Measurements from ENCODE around the gene DNAH2. TPM values are rescaled to one million over a fixed set of nuclear protein-coding genes. Genes with fewer than 3 reads are reported as not detected.

The DNAH2 gene
- total and polyA plus RNA-seq, 2 of the 8 experiments (the other 6 are each of a cell fraction or from before 2014, with no cell fraction given): 0.13 to 0.18 TPM

DNA sequence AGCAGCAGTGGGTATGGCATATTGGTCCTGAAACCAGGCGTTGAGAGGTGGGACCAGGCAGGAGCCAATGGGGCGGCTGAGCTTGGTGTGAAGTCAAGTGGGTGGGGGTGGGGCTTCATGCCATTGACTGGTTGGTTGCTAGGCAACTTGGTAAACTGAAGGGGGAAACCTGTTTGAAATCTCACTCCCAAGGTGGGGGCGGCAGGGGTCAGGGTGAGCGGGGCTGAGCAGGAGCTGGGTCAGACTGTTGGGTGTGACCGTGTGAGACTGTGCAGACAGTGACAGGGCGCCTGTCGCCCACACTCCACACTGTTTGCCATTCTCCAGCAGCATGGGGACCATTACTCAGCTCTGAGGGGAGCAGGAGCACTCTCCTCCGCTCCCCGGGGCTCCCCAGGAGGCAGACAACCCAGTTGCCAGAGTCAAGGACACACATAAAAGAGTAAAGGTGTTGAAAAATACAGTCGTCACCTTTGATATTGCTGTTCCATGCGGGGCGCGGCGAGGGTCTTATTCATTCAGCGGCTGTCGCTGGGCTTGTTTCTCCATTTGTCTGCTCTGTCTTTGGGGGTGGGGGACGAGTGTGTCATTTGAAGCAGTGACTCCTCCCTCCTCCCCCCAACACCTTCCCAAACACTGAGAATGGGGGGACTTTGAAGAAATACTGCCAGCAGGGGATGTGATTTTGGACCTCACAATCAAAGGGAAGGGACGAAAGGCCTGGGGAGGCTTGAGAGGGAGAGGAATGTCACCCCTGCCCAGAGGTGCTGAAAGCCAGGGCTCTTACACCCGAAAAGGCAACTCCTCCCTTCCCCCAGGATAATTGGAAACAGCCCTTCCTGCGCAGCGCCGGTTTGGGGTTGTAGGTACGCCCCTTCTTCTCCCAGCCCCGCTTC lies 13.7 kb upstream of the DNAH2 start (continued):
- TF ChIP-seq SRF (IDR thresholded peaks at IDR 0.05; ENCODE audit: low read depth, low read length) (no peak), POU5F1 (IDR thresholded peaks at IDR 0.05; ENCODE audit: low read depth, low read length) (no peak), NANOG (IDR thresholded peaks at IDR 0.05; ENCODE audit: insufficient read depth, low read depth, low read length, poor library complexity, severe bottlenecking) (no peak), RXRA (IDR thresholded peaks at IDR 0.05; ENCODE audit: insufficient read depth, low read depth, low read length) (no peak), CREB1 (IDR thresholded peaks at IDR 0.05) (no peak; the same call in 1 of the 2 replicates), TAF1 (IDR thresholded peaks at IDR 0.05; ENCODE audit: low read depth, low read length) (0 out of 2 replicates have a peak, but pooled peaks have one; percentile 28), RAD21 (IDR thresholded peaks at IDR 0.05 in 1 of 2, conservative IDR thresholded peaks at IDR 0.05 in 1 of 2; ENCODE audit: low read depth in 2 of 2, low read length in 2 of 2) (no peak), TAF7 (optimal IDR thresholded peaks at IDR 0.05; ENCODE audit: borderline replicate concordance, low read depth, low read length) (no peak), TBP (IDR thresholded peaks at IDR 0.05; ENCODE audit: low read depth, low read length) (no peak), ZNF274 (IDR thresholded peaks at IDR 0.05; ENCODE audit: borderline replicate concordance, extremely low read depth, low read length) (no peak)
